ENCODE results near the gene MKLN1. TPM values are rescaled to one million over a fixed set of nuclear protein-coding genes. Genes with fewer than 3 reads are reported as not detected.

The MKLN1 gene
- total RNA-seq, 2 experiments from 2014 or later: 12.1 to 56.6 TPM

GRCh38 chr7:131285556-131285955, 42.1 kb upstream of the MKLN1 start:
- Histone ChIP-seq H3K4me3 (ENCODE audit: low read depth, low read length, poor library complexity, severe bottlenecking) (no peak overlapping the region), H4K20me1 (ENCODE audit: insufficient read depth, low read length) (no peaks in the 10 kb centered on the region), H3K79me2 (ENCODE audit: insufficient read depth, low read depth, low read length) (no peaks in the 10 kb centered on the region), H3K9me3 (ENCODE audit: low read length) (no peaks in the 10 kb centered on the region), H3K4me2 (ENCODE audit: low read length) (no peak overlapping the region), H3K36me3 (ENCODE audit: insufficient read depth, low read length) (no peaks in the 10 kb centered on the region; the same call in 1 of the 2 replicates), H3K27ac (ENCODE audit: low read depth, low read length, poor library complexity, severe bottlenecking) (no peak overlapping the region), H3K9me2 (ENCODE audit: insufficient read depth, low read length) (no peaks in the 10 kb centered on the region), H2AFZ (ENCODE audit: low read length) (no peak overlapping the region), H3K4me1 (ENCODE audit: insufficient read depth, low read length, poor library complexity, severe bottlenecking) (no peaks in the 10 kb centered on the region)
- intact Hi-C loops (cut with micrococcal nuclease; ENCODE audit: unreplicated experiment): no loop called here
- TF ChIP-seq CTCF (conservative IDR thresholded peaks at IDR 0.05; ENCODE audit: low read length) (no peak), EZH2phosphoT487 (IDR thresholded peaks at IDR 0.05; ENCODE audit: borderline replicate concordance, low read depth, low read length) (no peak)
- no peak for DNase-seq (ENCODE audit: low spot score)
- ChIA-PET CTCF (ENCODE audit: unreplicated experiment) (no interaction called here), POLR2A (interaction anchor here (0.5 to 1.7 kb wide), 3 partner anchors 9 to 1203 kb away, joined by 3 to 8 read pairs (median 3); no protein-coding TSS in a partner anchor)
- no TSS peak for BruUV-seq (replicated peaks)

- H4K20me1 ChIP-seq (ENCODE audit: insufficient read depth, low read length): no peaks in the 10 kb centered on the region
- H3K4me2 ChIP-seq (ENCODE audit: low read length): no peak overlapping the region
- ChIA-PET CTCF (ENCODE audit: unreplicated experiment) (interaction anchor here (0.5 kb wide), 1 partner anchor 425 kb away, joined by 3 read pairs; no protein-coding TSS in a partner anchor), POLR2A (interaction anchor here (0.6 to 1.0 kb wide), 3 partner anchors 12 to 1739 kb away, joined by 3 read pairs; no protein-coding TSS in a partner anchor)
- no peaks in the 10 kb centered on the region for H3K9me3 ChIP-seq (ENCODE audit: low read length)
- intact Hi-C loops (cut with micrococcal nuclease; ENCODE audit: unreplicated experiment): no loop called here
- no peaks in the 10 kb centered on the region for H3K4me1 ChIP-seq (ENCODE audit: insufficient read depth, low read length, poor library complexity, severe bottlenecking)
- H3K9me2 ChIP-seq (ENCODE audit: insufficient read depth, low read length): no peaks in the 10 kb centered on the region
- BruUV-seq (replicated peaks): no TSS peak
- H3K27ac ChIP-seq (ENCODE audit: low read depth, low read length, poor library complexity, severe bottlenecking): no peak overlapping the region
- no peaks in the 10 kb centered on the region for H3K79me2 ChIP-seq (ENCODE audit: insufficient read depth, low read depth, low read length)
- no peak for DNase-seq (ENCODE audit: low spot score)
- TF ChIP-seq CTCF (conservative IDR thresholded peaks at IDR 0.05; ENCODE audit: low read length): no peak
- TF ChIP-seq EZH2phosphoT487 (IDR thresholded peaks at IDR 0.05; ENCODE audit: borderline replicate concordance, low read depth, low read length): no peak
- no peak overlapping the region for H2AFZ ChIP-seq (ENCODE audit: low read length)
- no peak overlapping the region for H3K4me3 ChIP-seq (ENCODE audit: low read depth, low read length, poor library complexity, severe bottlenecking)
- no peaks in the 10 kb centered on the region; the same call in 1 of the 2 replicates for H3K36me3 ChIP-seq (ENCODE audit: insufficient read depth, low read length)
These were observed 39.2 kb upstream of the MKLN1 start for GRCh38 chr7:131288450-131288849.

- H3K4me2 ChIP-seq (ENCODE audit: low read length): no peak overlapping the region
- no peaks in the 10 kb centered on the region for H4K20me1 ChIP-seq (ENCODE audit: insufficient read depth, low read length)
- POLR2A ChIA-PET: interaction anchor here (1.0 kb wide), 1 partner anchor 12 kb away, joined by 3 read pairs; no protein-coding TSS in a partner anchor
- no peak overlapping the region for H3K27ac ChIP-seq (ENCODE audit: low read depth, low read length, poor library complexity, severe bottlenecking)
- H3K9me2 ChIP-seq (ENCODE audit: insufficient read depth, low read length): no peaks in the 10 kb centered on the region
- no peaks in the 10 kb centered on the region for H3K79me2 ChIP-seq (ENCODE audit: insufficient read depth, low read depth, low read length)
- no peaks in the 10 kb centered on the region for H3K4me1 ChIP-seq (ENCODE audit: insufficient read depth, low read length, poor library complexity, severe bottlenecking)
- intact Hi-C loops (cut with micrococcal nuclease; ENCODE audit: unreplicated experiment): no loop called here
- H3K4me3 ChIP-seq (ENCODE audit: low read depth, low read length, poor library complexity, severe bottlenecking): no peak overlapping the region
- BruUV-seq (replicated peaks): no TSS peak
- no peaks in the 10 kb centered on the region for H3K9me3 ChIP-seq (ENCODE audit: low read length)
- CTCF ChIA-PET (ENCODE audit: unreplicated experiment): no interaction called here
- no peak for TF ChIP-seq EZH2phosphoT487 (IDR thresholded peaks at IDR 0.05; ENCODE audit: borderline replicate concordance, low read depth, low read length)
- TF ChIP-seq CTCF (conservative IDR thresholded peaks at IDR 0.05; ENCODE audit: low read length): no peak
- H3K36me3 ChIP-seq (ENCODE audit: insufficient read depth, low read length): no peaks in the 10 kb centered on the region; the same call in 1 of the 2 replicates
- no peak overlapping the region for H2AFZ ChIP-seq (ENCODE audit: low read length)
- DNase-seq (ENCODE audit: low spot score): no peak
These were observed 38.6 kb upstream of the MKLN1 start for GRCh38 chr7:131289051-131289450.
